ENCODE measurements around the gene KAZN. TPM values are rescaled to one million over a fixed set of nuclear protein-coding genes. Genes with fewer than 3 reads are reported as not detected.

Gene KAZN
- total and polyA plus RNA-seq, 2 of the 8 experiments (the other 6 are each of a cell fraction or from before 2014, with no cell fraction given): 3.7 to 11.8 TPM

DNA sequence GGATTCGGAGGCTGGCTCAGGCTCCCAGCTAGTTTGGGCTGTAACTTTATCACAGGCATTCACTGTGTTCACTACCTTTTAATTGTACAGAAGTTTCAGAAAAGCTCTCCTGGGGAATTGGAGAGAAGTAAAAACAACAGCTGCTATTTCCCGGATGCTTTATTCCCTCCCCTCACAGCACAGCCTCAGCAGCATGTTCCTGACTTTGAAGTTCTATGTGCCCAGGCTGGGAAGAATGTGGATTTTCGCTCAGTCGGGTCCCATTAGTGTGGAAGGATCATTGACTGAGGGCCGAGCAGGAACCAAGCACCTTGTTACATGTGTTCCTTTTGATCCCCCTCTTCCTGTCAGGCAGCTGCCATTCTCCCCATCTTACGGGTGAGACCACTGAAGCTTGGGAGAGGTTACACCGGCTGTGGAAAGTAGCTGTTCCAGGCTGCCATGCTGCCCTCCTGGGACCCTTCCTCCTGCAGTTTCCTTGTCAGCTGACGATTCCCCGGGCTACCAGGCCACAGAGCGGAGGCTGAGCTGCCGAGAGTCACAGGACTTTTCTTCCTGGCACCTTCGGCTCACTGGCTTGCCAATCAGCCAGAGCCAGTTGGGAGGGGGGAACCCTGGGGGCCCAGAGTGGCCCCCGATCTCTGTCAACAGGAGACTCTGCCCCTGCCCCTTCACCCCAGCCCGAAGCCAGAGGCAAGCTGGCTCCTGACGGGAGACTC is 331.9 kb downstream of the KAZN start (continued):
- TF ChIP-seq BRCA1 (IDR thresholded peaks at IDR 0.05; ENCODE audit: low read depth, low read length) (no peak), NANOG (IDR thresholded peaks at IDR 0.05; ENCODE audit: insufficient read depth, low read depth, low read length, poor library complexity, severe bottlenecking) (no peak), CBX8 (IDR thresholded peaks at IDR 0.05; ENCODE audit: borderline replicate concordance, low read depth, low read length) (no peak), FOSL1 (IDR thresholded peaks at IDR 0.05; ENCODE audit: insufficient read depth, low read depth, low read length) (no peak)
- TF ChIP-seq, protein P1, sequence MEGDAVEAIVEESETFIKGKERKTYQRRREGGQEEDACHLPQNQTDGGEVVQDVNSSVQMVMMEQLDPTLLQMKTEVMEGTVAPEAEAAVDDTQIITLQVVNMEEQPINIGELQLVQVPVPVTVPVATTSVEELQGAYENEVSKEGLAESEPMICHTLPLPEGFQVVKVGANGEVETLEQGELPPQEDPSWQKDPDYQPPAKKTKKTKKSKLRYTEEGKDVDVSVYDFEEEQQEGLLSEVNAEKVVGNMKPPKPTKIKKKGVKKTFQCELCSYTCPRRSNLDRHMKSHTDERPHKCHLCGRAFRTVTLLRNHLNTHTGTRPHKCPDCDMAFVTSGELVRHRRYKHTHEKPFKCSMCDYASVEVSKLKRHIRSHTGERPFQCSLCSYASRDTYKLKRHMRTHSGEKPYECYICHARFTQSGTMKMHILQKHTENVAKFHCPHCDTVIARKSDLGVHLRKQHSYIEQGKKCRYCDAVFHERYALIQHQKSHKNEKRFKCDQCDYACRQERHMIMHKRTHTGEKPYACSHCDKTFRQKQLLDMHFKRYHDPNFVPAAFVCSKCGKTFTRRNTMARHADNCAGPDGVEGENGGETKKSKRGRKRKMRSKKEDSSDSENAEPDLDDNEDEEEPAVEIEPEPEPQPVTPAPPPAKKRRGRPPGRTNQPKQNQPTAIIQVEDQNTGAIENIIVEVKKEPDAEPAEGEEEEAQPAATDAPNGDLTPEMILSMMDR (IDR thresholded peaks at IDR 0.05; ENCODE audit: control extremely low read depth in 1 of 3, insufficient read depth in 1 of 3, low read depth in 1 of 3, low read length in 3 of 3): no peak
